ENCODE data around the gene TMA7. TPM values are rescaled to one million over a fixed set of nuclear protein-coding genes. Genes with fewer than 3 reads are reported as not detected.
A peak's percentile ranks its signal among the peaks of the same experiment; 100 is the strongest.

Gene TMA7
- 100 to 1,000 TPM in 2 of 6 experiments, 10 to 100 TPM in 4; 64.8 to 182 (median 80.1) TPM for total RNA-seq
- long read RNA-seq, transcript TMA7-202 (3 exons, 619 nt), result minor isoform, 7 of 99 reads
- long read RNA-seq, transcript TMA7-201 (4 exons, 561 nt), result major isoform, 85 of 99 reads
- long read RNA-seq, partial matches to known transcripts, result 1 of 99 reads
- long read RNA-seq, other reads (novel, unspliced or antisense), result 6 of 99 reads

- TF ChIP-seq, protein P1, sequence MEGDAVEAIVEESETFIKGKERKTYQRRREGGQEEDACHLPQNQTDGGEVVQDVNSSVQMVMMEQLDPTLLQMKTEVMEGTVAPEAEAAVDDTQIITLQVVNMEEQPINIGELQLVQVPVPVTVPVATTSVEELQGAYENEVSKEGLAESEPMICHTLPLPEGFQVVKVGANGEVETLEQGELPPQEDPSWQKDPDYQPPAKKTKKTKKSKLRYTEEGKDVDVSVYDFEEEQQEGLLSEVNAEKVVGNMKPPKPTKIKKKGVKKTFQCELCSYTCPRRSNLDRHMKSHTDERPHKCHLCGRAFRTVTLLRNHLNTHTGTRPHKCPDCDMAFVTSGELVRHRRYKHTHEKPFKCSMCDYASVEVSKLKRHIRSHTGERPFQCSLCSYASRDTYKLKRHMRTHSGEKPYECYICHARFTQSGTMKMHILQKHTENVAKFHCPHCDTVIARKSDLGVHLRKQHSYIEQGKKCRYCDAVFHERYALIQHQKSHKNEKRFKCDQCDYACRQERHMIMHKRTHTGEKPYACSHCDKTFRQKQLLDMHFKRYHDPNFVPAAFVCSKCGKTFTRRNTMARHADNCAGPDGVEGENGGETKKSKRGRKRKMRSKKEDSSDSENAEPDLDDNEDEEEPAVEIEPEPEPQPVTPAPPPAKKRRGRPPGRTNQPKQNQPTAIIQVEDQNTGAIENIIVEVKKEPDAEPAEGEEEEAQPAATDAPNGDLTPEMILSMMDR (IDR thresholded peaks at IDR 0.05), result no peak
- TF ChIP-seq POLR2A (IDR thresholded peaks at IDR 0.05), result peak; percentile 90
These were observed at the start of gene TMA7, which contains the start of gene CCDC51 for GRCh38 chr3:48439820-48440589. TSS of gene TMA7 (plus strand) at chr3:48440257. CDS start at chr3:48440297, 40 bp downstream. TSS of gene CCDC51 (minus strand) at chr3:48440119. CDS start at chr3:48435128, 4,991 bp downstream.

DNA sequence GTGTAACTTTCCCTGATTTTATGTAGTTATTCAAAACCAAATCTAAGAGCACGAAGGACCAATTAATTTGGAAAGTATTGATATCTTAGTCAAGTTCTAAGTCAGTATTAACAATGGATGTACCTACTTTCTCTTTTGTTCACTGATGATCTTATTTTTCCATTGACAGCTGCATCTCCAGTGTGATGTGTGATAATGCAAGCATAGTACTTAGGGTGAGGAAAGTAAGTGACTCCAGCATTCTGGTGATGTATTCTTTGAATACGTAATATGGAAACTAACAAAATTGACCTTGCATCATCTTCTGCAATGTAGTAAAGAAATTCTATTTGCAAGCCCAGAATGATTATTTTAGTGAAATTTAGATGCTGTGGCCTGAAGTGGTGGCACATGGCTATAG lies 45.7 kb upstream of the TMA7 start:
- Histone ChIP-seq H3K9me3 (no peaks in the 10 kb centered on the region), H3K36me3 (no peaks in the 10 kb centered on the region), H3K27me3 (no peaks in the 10 kb centered on the region), H3K4me1 (no peaks in the 10 kb centered on the region), H3K27ac (no peak overlapping the region), H3K4me3 (no peak overlapping the region)
- DNase-seq, result no peak
- ATAC-seq, result no peak
- 61% methylated on average over 2 of the region's 2 CpGs for WGBS (ENCODE audit: insufficient coverage, low coverage, low lambda C conversion rate, missing lambda C conversion rate)
- intact Hi-C loops (cut with DNase I), result loop anchor here in 1 of 2 donors (10.0 kb wide), 1 partner anchor 160 kb away; the partner anchor contains the start of gene PFKFB4
- TF ChIP-seq POLR2A (IDR thresholded peaks at IDR 0.05), result no peak
- TF ChIP-seq, protein P1 (IDR thresholded peaks at IDR 0.05), result no peak

More at GRCh38 chr3:48439820-48440589, at the start of gene TMA7, which contains the start of gene CCDC51:
- Histone ChIP-seq H3K27me3 (no peaks in the 10 kb centered on the region), H3K9me3 (no peaks in the 10 kb centered on the region), H3K36me3 (peaks cover 0 to 26% (median under 1%) of the 10 kb centered on the region in 4 donors), H3K4me1 (peaks cover 0 to 18% (median 4%) of the 10 kb centered on the region in 4 donors), H3K27ac (peak within 1 kb of the TSS; percentile 78 to 83 (median 78)), H3K4me3 (peak within 1 kb of the TSS; percentile 72 to 86 (median 75))
- under 1% methylated on average over 40 of the region's 54 CpGs for whole genome bisulfite sequencing (ENCODE audit: insufficient coverage, low coverage, low lambda C conversion rate, missing lambda C conversion rate)
- ATAC-seq, result peak; percentile 95 to 97 (median 96)
- DNase-seq, result peak; percentile 99
- intact Hi-C loops (cut with DNase I), result loop anchor here (5.0 kb wide), 2 partner anchors 43 to 168 kb away; no protein-coding TSS in a partner anchor

GRCh38 chr3:48395714-48396113 lies 44.3 kb upstream of the TMA7 start:
- intact Hi-C loops (cut with DNase I), result loop anchor here (5.0 to 10.0 kb wide), 2 partner anchors 42 to 159 kb away; partner anchors contain the start of gene PFKFB4 (in 1 of the 2)
- H3K27ac ChIP-seq, result no peak overlapping the region
- TF ChIP-seq, protein P1 (IDR thresholded peaks at IDR 0.05), result no peak
- TF ChIP-seq POLR2A (IDR thresholded peaks at IDR 0.05), result no peak

GRCh38 chr3:48397767-48398681 lies 42.0 kb upstream of the TMA7 start:
- intact Hi-C loops (cut with DNase I), result loop anchor here (5.0 to 10.0 kb wide), 2 partner anchors 39 to 157 kb away; partner anchors contain the start of gene PFKFB4 (in 1 of the 2)
- peak in 2 of 4 donors; percentile 9 to 18 for ATAC-seq
- DNase-seq, result peak in 2 of 3 donors; percentile 45 to 46
- Histone ChIP-seq H3K4me3 (no peak overlapping the region), H3K4me1 (no peaks in the 10 kb centered on the region), H3K9me3 (no peaks in the 10 kb centered on the region), H3K36me3 (no peaks in the 10 kb centered on the region), H3K27me3 (no peaks in the 10 kb centered on the region), H3K27ac (no peak overlapping the region)
- 71% methylated on average over 2 of the region's 9 CpGs for WGBS (ENCODE audit: insufficient coverage, low coverage, low lambda C conversion rate, missing lambda C conversion rate)
- TF ChIP-seq, protein P1 (IDR thresholded peaks at IDR 0.05), result no peak
- no peak for TF ChIP-seq POLR2A (IDR thresholded peaks at IDR 0.05)

More at GRCh38 chr3:48395714-48396113, 44.3 kb upstream of the TMA7 start:
- Histone ChIP-seq H3K9me3 (no peaks in the 10 kb centered on the region), H3K36me3 (no peaks in the 10 kb centered on the region), H3K27me3 (no peaks in the 10 kb centered on the region), H3K4me1 (no peaks in the 10 kb centered on the region), H3K4me3 (no peak overlapping the region)
- no peak for ATAC-seq
- no peak for DNase-seq
- 51% methylated on average over 2 of the region's 3 CpGs for WGBS (ENCODE audit: insufficient coverage, low coverage, low lambda C conversion rate, missing lambda C conversion rate)
